Limb (tissue), 2 donors: Measurements from ENCODE around the gene GCC1.

Experiments used
- DNase-seq, 2 donors: peaks; one replicate each; pipeline ENCODE4 v3.0.0-alpha.2; 2016; ENCODE audit errors: extremely low spot score in 2 of 2

The GCC1 gene

DNA sequence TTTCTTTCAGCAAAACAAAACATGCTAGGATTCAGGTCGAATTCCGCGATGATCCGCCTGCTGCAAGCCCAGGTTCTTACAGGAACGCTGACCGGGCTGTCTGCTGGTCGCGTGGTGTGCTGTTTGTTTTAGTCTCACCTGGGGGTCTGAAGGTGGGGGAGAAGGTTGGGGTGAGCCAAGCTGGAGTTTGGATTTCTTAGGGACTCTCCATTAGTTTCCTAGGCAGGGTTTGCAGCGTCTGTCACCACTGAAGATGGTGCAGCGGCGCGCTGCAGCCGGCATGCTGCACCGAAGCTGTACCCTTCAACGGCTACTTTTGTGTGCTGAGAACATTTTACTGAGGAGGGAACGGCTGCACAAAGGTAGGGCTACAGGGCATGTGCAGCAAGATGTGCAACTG, 48.7 kb downstream of the GCC1 start:
- peak in 1 of 2 donors; percentile 40 for DNase-seq

DNA sequence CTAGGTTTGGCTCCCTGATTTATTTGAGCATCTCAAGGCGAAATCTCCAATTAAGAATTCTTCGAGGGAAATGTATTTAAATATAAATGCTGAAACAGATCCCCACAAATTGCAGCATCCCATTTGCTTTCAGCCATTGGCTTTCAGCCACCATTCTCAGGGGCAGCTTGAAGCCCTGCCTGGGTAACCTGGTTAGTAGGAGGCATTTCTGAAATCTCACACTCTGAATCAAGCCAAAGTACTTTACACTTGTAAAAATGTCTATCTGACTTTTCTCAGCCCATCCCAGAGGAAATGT, 49.1 kb downstream of the GCC1 start:
- no peak for DNase-seq

DNA sequence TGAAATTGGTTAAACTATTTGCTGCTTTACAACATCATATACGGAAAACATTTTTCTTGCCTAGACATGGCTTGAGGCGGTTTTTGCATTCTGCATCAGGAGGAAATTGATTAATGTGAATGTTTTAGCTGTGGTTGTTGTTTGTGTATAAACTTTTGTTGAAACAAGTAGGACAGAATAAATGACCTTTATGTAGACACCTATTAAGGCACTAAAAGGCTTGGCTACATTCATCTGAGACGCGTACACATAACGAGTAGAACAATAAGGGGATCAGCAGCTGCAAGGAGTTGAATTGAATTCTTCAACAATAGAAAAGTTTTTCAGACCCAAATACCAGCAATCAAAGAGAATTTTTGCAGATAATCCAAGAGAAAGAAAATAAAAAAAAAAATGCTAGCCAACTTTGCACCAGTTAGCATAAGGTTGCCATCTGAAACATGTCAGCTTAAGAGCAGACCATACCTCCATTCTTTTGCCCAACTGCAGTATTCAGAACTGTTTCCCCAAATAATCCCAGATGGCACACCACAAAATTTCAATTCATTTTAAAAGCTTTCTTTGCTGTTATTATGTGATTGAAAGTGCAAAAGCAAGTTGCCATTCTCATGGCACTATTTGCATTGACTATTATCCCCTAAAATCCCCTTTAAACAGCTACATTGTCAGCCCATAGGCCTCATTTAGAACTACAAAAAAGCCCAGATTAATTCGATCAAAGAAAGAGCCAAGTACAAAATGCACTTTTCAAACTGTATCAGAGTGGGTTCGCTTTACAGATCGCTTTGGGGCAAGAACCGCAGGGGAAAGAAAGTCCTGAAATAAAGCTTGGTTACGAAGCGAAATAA, 49.6 kb downstream of the GCC1 start:
- no peak for DNase-seq

DNA sequence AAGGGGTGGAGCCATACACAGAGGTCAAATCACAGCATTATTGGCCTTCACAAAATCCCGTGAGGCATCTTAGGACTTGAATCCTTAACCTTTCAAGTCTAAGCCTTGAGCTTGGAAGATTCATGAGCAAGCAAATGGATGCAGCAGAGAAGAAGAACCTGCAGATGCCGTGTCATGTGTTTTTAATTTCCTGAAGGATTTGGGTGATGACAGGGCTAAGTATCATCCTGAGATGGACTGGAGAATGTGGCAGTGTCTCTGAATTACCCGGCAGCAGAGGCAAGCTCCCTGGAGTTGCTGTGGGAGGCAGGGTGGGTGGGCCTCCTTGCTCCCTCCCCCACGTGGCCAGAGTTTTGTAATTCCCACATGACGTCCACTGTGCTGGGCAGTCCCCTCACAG, 50.8 kb downstream of the GCC1 start:
- DNase-seq = no peak

DNA sequence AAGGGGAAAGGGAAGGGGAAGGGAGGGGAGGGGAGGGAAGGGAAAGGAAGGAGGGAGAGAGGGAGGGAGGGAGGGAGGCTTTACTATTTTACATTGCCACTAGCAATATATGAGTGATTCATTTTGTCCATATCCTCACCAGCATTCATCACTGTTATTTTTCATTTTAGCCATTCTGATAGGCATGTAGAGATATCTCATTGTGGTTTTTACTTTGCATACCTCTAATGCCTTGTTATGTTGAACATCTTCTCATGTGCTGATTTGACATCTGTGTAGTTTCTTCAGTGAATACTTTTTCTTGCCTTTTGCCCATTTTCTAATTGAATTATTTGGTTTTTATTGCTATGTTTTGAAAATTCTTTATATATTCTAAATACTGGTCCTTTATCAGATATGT, 52.7 kb downstream of the GCC1 start:
- no peak for DNase-seq

DNA sequence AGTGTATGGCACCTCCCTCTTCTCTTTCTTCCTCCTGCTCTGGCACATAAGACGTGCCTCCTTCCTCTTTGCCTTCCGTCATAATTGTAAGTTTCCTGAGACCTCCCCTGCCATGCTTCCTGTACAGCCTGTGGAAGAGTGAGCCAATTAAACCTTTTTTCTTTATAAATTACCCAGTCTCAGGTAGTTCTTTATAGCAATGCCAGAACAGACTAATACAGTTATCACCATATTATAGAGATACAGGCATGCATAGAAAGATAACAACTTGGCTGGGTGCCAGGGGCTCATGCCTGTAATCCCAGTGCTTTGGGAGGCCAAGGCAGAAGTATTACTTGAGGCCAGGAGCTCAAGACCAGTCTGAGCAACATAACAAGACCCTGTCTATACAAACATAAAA, 53.2 kb downstream of the GCC1 start:
- no peak for DNase-seq
